GM12878 (cell line): ENCODE measurements around the gene NAV3.

Source experiments
- CTCF ChIP-seq, 3 experiments: IDR thresholded peaks in 2 of 3; conservative IDR thresholded peaks in 1 of 3; 2 replicates each; pipeline ENCODE4 v1.5.1; 2011; ENCODE audit warnings: low read depth in 3 of 3, low read length in 3 of 3, mild to moderate bottlenecking in 3 of 3, control low read depth in 2 of 3, moderate library complexity in 2 of 3, inconsistent platforms in 1 of 3, mixed read lengths in 1 of 3; ENCODE audit not compliant: control insufficient read depth in 2 of 3, insufficient read depth in 1 of 3; ENCODE audit errors: extremely low read depth in 1 of 3
- ETV6 ChIP-seq, 2 experiments: fragments of 450-650 bp in 1 of 2; IDR thresholded peaks in 1 of 2; conservative IDR thresholded peaks in 1 of 2; 2 replicates each; pipeline ENCODE4 v1.6.1; 2014; ENCODE audit warnings: antibody characterized with exemption in 1 of 2, borderline replicate concordance in 1 of 2, low read depth in 1 of 2, mild to moderate bottlenecking in 1 of 2, moderate library complexity in 1 of 2
- FOXM1 ChIP-seq: IDR thresholded peaks from 2 replicates; pipeline ENCODE4 v1.6.1; 2012; ENCODE audit warnings: low read depth, mild to moderate bottlenecking, inconsistent platforms, low read length, moderate library complexity

DNA sequence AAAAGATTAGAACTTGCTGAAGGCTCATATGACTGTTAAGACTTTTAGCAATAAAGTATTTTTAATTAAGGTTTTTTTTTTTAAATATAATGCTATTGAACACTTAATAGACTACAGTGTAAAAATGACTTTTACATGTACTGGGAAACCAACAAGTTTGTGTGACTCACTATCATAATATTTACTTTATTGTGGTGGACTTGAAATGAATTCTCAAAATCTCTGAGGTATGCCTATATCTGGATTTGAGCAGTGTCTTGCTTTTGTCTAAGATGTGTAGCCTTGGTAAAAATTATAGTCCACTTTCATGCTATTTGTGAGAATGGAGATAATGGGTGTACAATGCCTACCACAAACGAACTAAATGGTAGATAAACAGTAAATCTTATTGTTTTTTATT lies 33.9 kb upstream of the NAV3 start:
- TF ChIP-seq CTCF (IDR thresholded peaks at IDR 0.05 in 2 of 3, conservative IDR thresholded peaks at IDR 0.05 in 1 of 3; ENCODE audit: control insufficient read depth in 2 of 3, extremely low read depth in 1 of 3, insufficient read depth in 1 of 3, low read depth in 3 of 3, low read length in 3 of 3) = no peak
- no peak for TF ChIP-seq FOXM1
- no peak for TF ChIP-seq ETV6 (conservative IDR thresholded peaks at IDR 0.05 in 1 of 2, IDR thresholded peaks at IDR 0.05 in 1 of 2; ENCODE audit: borderline replicate concordance in 1 of 2, low read depth in 1 of 2)
